IMR-90 (cell line): ENCODE measurements around the gene MSRB1. TPM values are rescaled to one million over a fixed set of nuclear protein-coding genes. Genes with fewer than 3 reads are reported as not detected.

Experiments used
- ATAC-seq: fragments of 200-7000 bp; cut with Tn5 transposase; 2 replicates; pipeline ENCODE4 v1.9.1; 2020; ENCODE audit warnings: low read depth, mild to moderate bottlenecking, moderate library complexity
- BruUV-seq: library from RNA; stranded (reverse); fragments of 400-500 nt; replicated peaks from 2 replicates; lab custom pipeline; 2021; lab: Mats Ljungman, UMichigan
- CTCF ChIA-PET: fragments of 300-600 bp; formaldehyde crosslinking; extraction: SDS; loops from one replicate; lab custom pipeline; 2021; ENCODE audit warnings: antibody characterized with exemption; lab: Yijun Ruan, JAX
- POLR2A ChIA-PET: fragments of 300-600 bp; sonication (Branson Sonifier 250); formaldehyde crosslinking; loops from one replicate; lab custom pipeline; 2022; ENCODE audit warnings: antibody characterized with exemption; ENCODE audit not compliant: unreplicated experiment; lab: Charles Lee
- DNase-seq: peaks from one replicate; pipeline ENCODE4 v3.0.0; 2013
- H2AFZ ChIP-seq: replicated peaks from 2 replicates; pipeline ENCODE3; 2013; ENCODE audit warnings: low read length, mild to moderate bottlenecking; ENCODE audit not compliant: poor library complexity
- H2AK5ac ChIP-seq: 2 replicates; pipeline ENCODE4 v1.6.1; 2013; ENCODE audit warnings: low read depth, low read length, inconsistent platforms
- H2AK9ac ChIP-seq: replicated peaks from 2 replicates; pipeline ENCODE3; 2013; ENCODE audit warnings: mild to moderate bottlenecking, low read depth, low read length, moderate library complexity; ENCODE audit not compliant: poor library complexity
- H2BK120ac ChIP-seq: 2 replicates; pipeline ENCODE4 v1.6.1; 2013; ENCODE audit warnings: low read depth, low read length, inconsistent platforms
- H2BK15ac ChIP-seq: 3 replicates; pipeline ENCODE4 v1.6.1; 2013; ENCODE audit warnings: low read depth, low read length, inconsistent platforms
- H2BK20ac ChIP-seq: 2 replicates; pipeline ENCODE4 v1.6.1; 2013; ENCODE audit warnings: low read depth, mild to moderate bottlenecking, inconsistent platforms, low read length, moderate library complexity
- H2BK5ac ChIP-seq: 2 replicates; pipeline ENCODE4 v1.6.1; 2013; ENCODE audit warnings: mild to moderate bottlenecking, low read depth, low read length, inconsistent platforms; ENCODE audit not compliant: poor library complexity, severe bottlenecking
- H3K14ac ChIP-seq: replicated peaks from 2 replicates; pipeline ENCODE4 v1.6.1; 2013; ENCODE audit warnings: low read depth, low read length, inconsistent platforms
- H3K18ac ChIP-seq: 2 replicates; pipeline ENCODE4 v1.6.1; 2013; ENCODE audit warnings: low read depth, low read length, control low read depth
- H3K23ac ChIP-seq: 2 replicates; pipeline ENCODE4 v1.6.1; 2013; ENCODE audit warnings: low read depth, low read length, inconsistent platforms
- H3K27ac ChIP-seq: 2 replicates; pipeline ENCODE4 v1.5.1; 2013; ENCODE audit warnings: mild to moderate bottlenecking, control low read depth, low read length; ENCODE audit not compliant: insufficient read depth
- H3K27me3 ChIP-seq: 2 replicates; pipeline ENCODE4 v1.6.1; 2013; ENCODE audit warnings: low read length; ENCODE audit not compliant: control insufficient read depth, insufficient read depth
- H3K36me3 ChIP-seq: 2 replicates; pipeline ENCODE4 v1.6.1; 2013; ENCODE audit warnings: low read length, mixed read lengths; ENCODE audit not compliant: control insufficient read depth, insufficient read depth
- H3K4ac ChIP-seq: 2 replicates; pipeline ENCODE4 v1.6.1; 2013; ENCODE audit warnings: low read depth, low read length, inconsistent platforms
- H3K4me1 ChIP-seq: 2 replicates; pipeline ENCODE4 v1.6.1; 2013; ENCODE audit warnings: low read length, mixed read lengths; ENCODE audit not compliant: control insufficient read depth, insufficient read depth
- H3K4me2 ChIP-seq: 2 replicates; pipeline ENCODE4 v1.6.1; 2013; ENCODE audit warnings: low read depth, mild to moderate bottlenecking, control low read depth, low read length, moderate library complexity
- H3K4me3 ChIP-seq: 2 replicates; pipeline ENCODE4 v1.5.1; 2013; ENCODE audit warnings: low read depth, mild to moderate bottlenecking, control low read depth, low read length, moderate library complexity; ENCODE audit not compliant: insufficient read depth
- H3K56ac ChIP-seq: 2 replicates; pipeline ENCODE4 v1.6.1; 2013; ENCODE audit warnings: low read length, inconsistent platforms; ENCODE audit not compliant: insufficient read depth; ENCODE audit errors: extremely low read depth
- H3K79me1 ChIP-seq, 2 experiments: 2 replicates each; pipeline ENCODE4 v1.6.1; 2013; ENCODE audit warnings: low read length in 2 of 2, inconsistent platforms in 1 of 2, low read depth in 1 of 2
- H3K9ac ChIP-seq: 2 replicates; pipeline ENCODE4 v1.6.1; 2013; ENCODE audit warnings: low read depth, low read length, control low read depth
- H3K9me1 ChIP-seq: 2 replicates; pipeline ENCODE4 v1.6.1; 2013; ENCODE audit warnings: low read length, inconsistent platforms; ENCODE audit not compliant: insufficient read depth
- H3K9me3 ChIP-seq: 2 replicates; pipeline ENCODE4 v1.6.1; 2013; ENCODE audit warnings: low read length; ENCODE audit not compliant: control insufficient read depth, insufficient read depth
- H4K20me1 ChIP-seq: 2 replicates; pipeline ENCODE4 v1.6.1; 2013; ENCODE audit warnings: low read length, inconsistent platforms; ENCODE audit not compliant: insufficient read depth
- H4K5ac ChIP-seq: 2 replicates; pipeline ENCODE4 v1.6.1; 2013; ENCODE audit warnings: mild to moderate bottlenecking, low read depth, low read length, control low read depth
- H4K8ac ChIP-seq, 2 experiments: 2 replicates each; pipeline ENCODE4 v1.6.1; 2013; ENCODE audit warnings: low read depth in 2 of 2, low read length in 2 of 2, control low read depth in 1 of 2, inconsistent platforms in 1 of 2
- H4K91ac ChIP-seq: 2 replicates; pipeline ENCODE4 v1.6.1; 2013; ENCODE audit warnings: low read depth, low read length, inconsistent platforms; ENCODE audit not compliant: insufficient read depth
- CEBPB ChIP-seq: IDR thresholded peaks from 2 replicates; pipeline ENCODE4 v1.6.1; 2012; ENCODE audit warnings: low read depth, low read length, improper control_type of control experiment
- CHD1 ChIP-seq: IDR thresholded peaks from 2 replicates; pipeline ENCODE4 v1.6.1; 2012; ENCODE audit warnings: low read depth, low read length, improper control_type of control experiment
- NFE2L2 ChIP-seq: fragments of 150-350 bp; IDR thresholded peaks from 2 replicates; pipeline ENCODE4 v1.6.1; 2016; ENCODE audit warnings: low read depth, mild to moderate bottlenecking, low read length
- RCOR1 ChIP-seq: IDR thresholded peaks from 2 replicates; pipeline ENCODE4 v1.6.1; 2012; ENCODE audit warnings: mild to moderate bottlenecking, low read length, improper control_type of control experiment; ENCODE audit not compliant: insufficient replicate concordance
- RFX5 ChIP-seq: IDR thresholded peaks from 2 replicates; pipeline ENCODE4 v1.8.0; 2012; ENCODE audit warnings: low read depth, mild to moderate bottlenecking, low read length, moderate library complexity
- SMC3 ChIP-seq: fragments of 150-350 bp; IDR thresholded peaks from 2 replicates; pipeline ENCODE4 v1.6.1; 2016; ENCODE audit warnings: low read depth, mild to moderate bottlenecking, antibody characterized with exemption, low read length, moderate library complexity
- WGBS, 2 experiments: methylation state at CpG; one replicate each; pipeline versions ENCODE4 v1.1.5 to v1.1.7; 2013; ENCODE audit warnings: missing lambda C conversion rate in 2 of 2; ENCODE audit not compliant: insufficient read length in 1 of 2; ENCODE audit errors: extremely low coverage in 2 of 2; 5-methylcytosine and 5-hydroxymethylcytosine counted together
- dilution Hi-C: fragments of 300-500 bp; cut with HindIII; formaldehyde crosslinking; loops from one replicate; pipeline ENCODE4 v1.14.3; 2018; ENCODE audit warnings: low sequenced_read_pairs; ENCODE audit not compliant: unreplicated experiment
- in situ Hi-C: fragments of 300-500 bp; cut with MboI; formaldehyde crosslinking; loops from 3 replicates; pipeline ENCODE4 v1.14.3; 2019; ENCODE audit warnings: low sequenced_read_pairs, inconsistent platforms, mixed read lengths
- intact Hi-C: fragments of 100-400 bp; cut with micrococcal nuclease; formaldehyde crosslinking; loops from 2 replicates; pipeline ENCODE4 v1.10.0; 2022
- microRNA-seq, 2 experiments: library from miRNA; stranded (forward) in 1 of 2; unstranded in 1 of 2; fragments of 10-50 nt in 1 of 2; fragments of <30 nt in 1 of 2; gene quantifications in 1 of 2; microRNA quantifications in 1 of 2; one replicate each; pipeline versions ENCODE3 to v1.1.0; 2013 to 2020; ENCODE audit not compliant: insufficient read depth in 1 of 2, insufficient read length in 1 of 2, unreplicated experiment in 1 of 2
- polyA plus RNA-seq, 3 experiments: library from polyadenylated mRNA; depleted of rRNA; stranded (reverse); fragments of >200 nt; gene quantifications; 2 replicates each; pipeline ENCODE4 v1.2.3, GENCODE V29; 2012; ENCODE audit warnings: low replicate concordance in 1 of 3
- small RNA-seq, 5 experiments: library from RNA; depleted of rRNA; stranded (forward); fragments of <200 nt; gene quantifications; one replicate each; pipeline ENCODE3, GENCODE V24; 2012
- total RNA-seq: library from RNA; depleted of rRNA; stranded (reverse); fragments of >200 nt; gene quantifications from 2 replicates; pipeline ENCODE4 v1.2.3, GENCODE V29; 2012; rRNA removed
- TF ChIP-seq, protein P1 (sequence below): fragments of 150-350 bp; IDR thresholded peaks from 2 replicates; pipeline ENCODE4 v1.6.1; 2017; ENCODE audit warnings: mild to moderate bottlenecking, antibody characterized with exemption, low read length, low read depth

The MSRB1 gene
- total and polyA plus RNA-seq, 2 of the 4 experiments (the other 2 are of a cell fraction): 17.0 to 32.3 TPM

GRCh38 chr16:1890024-1890707, 52.8 kb downstream of the MSRB1 start:
- ChIA-PET CTCF (no interaction called here), POLR2A (no interaction called here)
- no peak overlapping the region for H2BK20ac ChIP-seq
- DNase-seq (no peak), ATAC-seq (no peak)
- no CpG with 5 or more reads among the region's 16 CpGs for WGBS, 2 experiments
- intact Hi-C loops (no loop called here), in situ Hi-C loops (loop anchor here (25.0 kb wide), 1 partner anchor 497 kb away; no protein-coding TSS in a partner anchor), dilution Hi-C loops (no loop called here)
- no peak overlapping the region for H3K9ac ChIP-seq
- TF ChIP-seq NFE2L2: no peak
- TF ChIP-seq CEBPB: no peak
- TF ChIP-seq, protein P1, sequence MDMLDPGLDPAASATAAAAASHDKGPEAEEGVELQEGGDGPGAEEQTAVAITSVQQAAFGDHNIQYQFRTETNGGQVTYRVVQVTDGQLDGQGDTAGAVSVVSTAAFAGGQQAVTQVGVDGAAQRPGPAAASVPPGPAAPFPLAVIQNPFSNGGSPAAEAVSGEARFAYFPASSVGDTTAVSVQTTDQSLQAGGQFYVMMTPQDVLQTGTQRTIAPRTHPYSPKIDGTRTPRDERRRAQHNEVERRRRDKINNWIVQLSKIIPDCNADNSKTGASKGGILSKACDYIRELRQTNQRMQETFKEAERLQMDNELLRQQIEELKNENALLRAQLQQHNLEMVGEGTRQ: no peak
- TF ChIP-seq CHD1: no peak
- no peak for TF ChIP-seq SMC3
- no peak for TF ChIP-seq RCOR1
- TF ChIP-seq RFX5: no peak
- no peak overlapping the region for H4K5ac ChIP-seq
- H3K27me3 ChIP-seq: peaks cover 46% of the 10 kb centered on the region
- no peak overlapping the region for H2AK5ac ChIP-seq
- H4K91ac ChIP-seq: no peak overlapping the region
- no peaks in the 10 kb centered on the region for H4K20me1 ChIP-seq
- H3K14ac ChIP-seq: no peak overlapping the region
- no peaks in the 10 kb centered on the region for H3K4me1 ChIP-seq
- H4K8ac ChIP-seq: no peak overlapping the region
- no peaks in the 10 kb centered on the region for H3K79me1 ChIP-seq
- no peak overlapping the region for H2BK5ac ChIP-seq
- H3K23ac ChIP-seq: no peak overlapping the region
- H3K4me3 ChIP-seq: no peak overlapping the region
- BruUV-seq: no TSS peak
- H3K4ac ChIP-seq: no peak overlapping the region
- no peak overlapping the region for H3K56ac ChIP-seq
- no peak overlapping the region for H3K18ac ChIP-seq
- no peak overlapping the region for H3K4me2 ChIP-seq
- no peak overlapping the region for H2BK120ac ChIP-seq
- H3K9me3 ChIP-seq: no peaks in the 10 kb centered on the region
- H3K9me1 ChIP-seq: no peaks in the 10 kb centered on the region
- H3K27ac ChIP-seq: no peak overlapping the region
- H2BK15ac ChIP-seq: no peak overlapping the region
- no peaks in the 10 kb centered on the region for H3K36me3 ChIP-seq
- H2AK9ac ChIP-seq: no peak overlapping the region
- H2AFZ ChIP-seq: no peak overlapping the region

Small RNA genes lying within 50 kb of the gene (microRNA-seq; reads per million reads assigned to microRNA genes)
- gene AC005363.2 (ENCODE audit: insufficient read depth, insufficient read length): not detected
- not detected for gene SNORA10 (ENCODE audit: insufficient read depth, insufficient read length)
- not detected for gene SNORA64 (ENCODE audit: insufficient read depth, insufficient read length)

Small RNA genes lying within 50 kb of the gene (small RNA-seq; reads per million reads assigned to genes)
- gene AC005363.2 (0 to 0.41 (median 0) reads per million in 5 experiments), gene SNORA10 (0 reads per million in 5 experiments), gene SNORA64 (0 reads per million in 5 experiments)

Other genes starting within 250 kb of the MSRB1 start
- 15.6 and 17.0 TPM in 2 replicates for gene MAPK8IP3, start 237.0 kb downstream of the MSRB1 start, total RNA-seq
- gene MAPK8IP3, start 237.0 kb downstream of the MSRB1 start, polyA plus RNA-seq (2012; rRNA removed): 69.1 and 73.0 TPM in 2 replicates
- 12.7 and 15.3 TPM in 2 replicates for gene NME3, start 171.7 kb downstream of the MSRB1 start, total RNA-seq
- 41.2 and 61.6 TPM in 2 replicates for gene NME3, start 171.7 kb downstream of the MSRB1 start, polyA plus RNA-seq (2012; rRNA removed)
- 1.3 and 1.4 TPM in 2 replicates for gene EME2, start 170.4 kb downstream of the MSRB1 start, total RNA-seq
- 9.6 and 11.1 TPM in 2 replicates for gene EME2, start 170.4 kb downstream of the MSRB1 start, polyA plus RNA-seq (2012; rRNA removed)
- gene MRPS34, start 170.1 kb downstream of the MSRB1 start, total RNA-seq: 68.5 and 73.3 TPM in 2 replicates
- gene MRPS34, start 170.1 kb downstream of the MSRB1 start, polyA plus RNA-seq (2012; rRNA removed): 80.4 and 87.2 TPM in 2 replicates
- 9.1 and 10.6 TPM in 2 replicates for gene SPSB3, start 160.6 kb downstream of the MSRB1 start, total RNA-seq
- gene SPSB3, start 160.6 kb downstream of the MSRB1 start, polyA plus RNA-seq (2012; rRNA removed): 30.8 and 34.0 TPM in 2 replicates
- gene NUBP2, start 160.2 kb downstream of the MSRB1 start, total RNA-seq: 51.1 and 131 TPM in 2 replicates
- gene NUBP2, start 160.2 kb downstream of the MSRB1 start, polyA plus RNA-seq (2012; rRNA removed): 62.6 and 75.9 TPM in 2 replicates
- gene IGFALS, start 149.5 kb downstream of the MSRB1 start, total RNA-seq: not detected in 2 replicates
- gene IGFALS, start 149.5 kb downstream of the MSRB1 start, polyA plus RNA-seq (2012; rRNA removed): not detected in 2 replicates
- 30.8 and 35.6 TPM in 2 replicates for gene HAGH, start 116.4 kb downstream of the MSRB1 start, total RNA-seq
- gene HAGH, start 116.4 kb downstream of the MSRB1 start, polyA plus RNA-seq (2012; rRNA removed): 52.2 and 58.6 TPM in 2 replicates
- 85.8 and 85.9 TPM in 2 replicates for gene FAHD1, start 116.0 kb downstream of the MSRB1 start, total RNA-seq
- gene FAHD1, start 116.0 kb downstream of the MSRB1 start, polyA plus RNA-seq (2012; rRNA removed): 65.3 and 81.8 TPM in 2 replicates
- gene MEIOB, start 71.0 kb downstream of the MSRB1 start, total RNA-seq: under 0.01 TPM in 1 of 2 replicates, not detected in the other
- 0.14 TPM in 1 of 2 replicates, not detected in the other for gene MEIOB, start 71.0 kb downstream of the MSRB1 start, polyA plus RNA-seq (2012; rRNA removed)
- gene HS3ST6, start 24.8 kb downstream of the MSRB1 start, total RNA-seq: not detected in 2 replicates
- not detected in 2 replicates for gene HS3ST6, start 24.8 kb downstream of the MSRB1 start, polyA plus RNA-seq (2012; rRNA removed)
- gene RPL3L, start 11.5 kb upstream of the MSRB1 start, total RNA-seq: not detected in 2 replicates
- gene RPL3L, start 11.5 kb upstream of the MSRB1 start, polyA plus RNA-seq (2012; rRNA removed): not detected in 2 replicates
- gene NDUFB10, start 16.3 kb upstream of the MSRB1 start, total RNA-seq: 189 and 194 TPM in 2 replicates
- 220 and 287 TPM in 2 replicates for gene NDUFB10, start 16.3 kb upstream of the MSRB1 start, polyA plus RNA-seq (2012; rRNA removed)
- gene RPS2, start 21.6 kb upstream of the MSRB1 start, total RNA-seq: 2,703 and 2,852 TPM in 2 replicates
- 6,941 and 7,712 TPM in 2 replicates for gene RPS2, start 21.6 kb upstream of the MSRB1 start, polyA plus RNA-seq (2012; rRNA removed)
- gene RNF151, start 23.7 kb upstream of the MSRB1 start, total RNA-seq: not detected in 2 replicates
- gene RNF151, start 23.7 kb upstream of the MSRB1 start, polyA plus RNA-seq (2012; rRNA removed): not detected in 2 replicates
- gene TBL3, start 28.9 kb upstream of the MSRB1 start, total RNA-seq: 38.5 and 40.3 TPM in 2 replicates
- gene TBL3, start 28.9 kb upstream of the MSRB1 start, polyA plus RNA-seq (2012; rRNA removed): 60.8 and 61.5 TPM in 2 replicates
- not detected in 2 replicates for gene NOXO1, start 38.3 kb upstream of the MSRB1 start, total RNA-seq
- 0.32 and 0.56 TPM in 2 replicates for gene NOXO1, start 38.3 kb upstream of the MSRB1 start, polyA plus RNA-seq (2012; rRNA removed)
- gene GFER, start 41.0 kb upstream of the MSRB1 start, total RNA-seq: 6.8 and 8.6 TPM in 2 replicates
- gene GFER, start 41.0 kb upstream of the MSRB1 start, polyA plus RNA-seq (2012; rRNA removed): 19.8 and 28.0 TPM in 2 replicates
- 1.8 and 1.9 TPM in 2 replicates for gene SYNGR3, start 46.8 kb upstream of the MSRB1 start, total RNA-seq
- 5.8 and 6.6 TPM in 2 replicates for gene SYNGR3, start 46.8 kb upstream of the MSRB1 start, polyA plus RNA-seq (2012; rRNA removed)
- 3.4 and 4.4 TPM in 2 replicates for gene ZNF598, start 66.6 kb upstream of the MSRB1 start, total RNA-seq
- 36.4 and 40.6 TPM in 2 replicates for gene ZNF598, start 66.6 kb upstream of the MSRB1 start, polyA plus RNA-seq (2012; rRNA removed)
- 0.18 TPM in 1 of 2 replicates, not detected in the other for gene NPW, start 76.6 kb upstream of the MSRB1 start, total RNA-seq
- gene NPW, start 76.6 kb upstream of the MSRB1 start, polyA plus RNA-seq (2012; rRNA removed): 2.0 and 3.7 TPM in 2 replicates
- 18.6 and 20.8 TPM in 2 replicates for gene NHERF2, start 83.7 kb upstream of the MSRB1 start, total RNA-seq
- gene NHERF2, start 83.7 kb upstream of the MSRB1 start, polyA plus RNA-seq (2012; rRNA removed): 77.8 and 96.6 TPM in 2 replicates
- gene NTHL1, start 104.6 kb upstream of the MSRB1 start, total RNA-seq: 22.8 and 28.1 TPM in 2 replicates
- 28.0 and 33.3 TPM in 2 replicates for gene NTHL1, start 104.6 kb upstream of the MSRB1 start, polyA plus RNA-seq (2012; rRNA removed)
- 22.8 and 31.4 TPM in 2 replicates for gene TSC2, start 104.8 kb upstream of the MSRB1 start, total RNA-seq
- gene TSC2, start 104.8 kb upstream of the MSRB1 start, polyA plus RNA-seq (2012; rRNA removed): 88.6 and 95.9 TPM in 2 replicates
- 7.9 and 15.6 TPM in 2 replicates for gene PKD1, start 192.7 kb upstream of the MSRB1 start, total RNA-seq
- 97.3 and 118 TPM in 2 replicates for gene PKD1, start 192.7 kb upstream of the MSRB1 start, polyA plus RNA-seq (2012; rRNA removed)
- gene RAB26, start 205.4 kb upstream of the MSRB1 start, total RNA-seq: 1.1 TPM in 2 replicates
- 4.5 and 4.8 TPM in 2 replicates for gene RAB26, start 205.4 kb upstream of the MSRB1 start, polyA plus RNA-seq (2012; rRNA removed)
- gene TRAF7, start 212.6 kb upstream of the MSRB1 start, total RNA-seq: 26.4 and 29.6 TPM in 2 replicates
- gene TRAF7, start 212.6 kb upstream of the MSRB1 start, polyA plus RNA-seq (2012; rRNA removed): 52.6 and 55.1 TPM in 2 replicates